Sigmoid colon (tissue), 7 donors: ENCODE data around the gene DMXL2. TPM values are rescaled to one million over a fixed set of nuclear protein-coding genes. Genes with fewer than 3 reads are reported as not detected.

Experiments used
- DNase-seq: peaks from one replicate; pipeline ENCODE4 v3.0.0-alpha.2; 2019
- H3K27ac ChIP-seq, 4 donors: fragments of 200-600 bp; sonication (generic); one replicate each; pipeline ENCODE4 v1.5.1; 2016 to 2019; ENCODE audit warnings: mild to moderate bottlenecking in 1 of 4
- H3K27me3 ChIP-seq, 3 donors: fragments of 200-600 bp; sonication (generic); one replicate each; pipeline ENCODE4 v1.5.1; 2019; ENCODE audit warnings: mild to moderate bottlenecking in 1 of 3
- H3K36me3 ChIP-seq, 4 donors: fragments of 200-600 bp; sonication (generic); one replicate each; pipeline ENCODE4 v1.5.1; 2016 to 2019
- H3K4me1 ChIP-seq, 4 donors: fragments of 200-600 bp; sonication (generic); one replicate each; pipeline ENCODE4 v1.5.1; 2017 to 2019
- H3K4me3 ChIP-seq, 4 donors: fragments of 200-600 bp; sonication (generic); one replicate each; pipeline ENCODE4 v1.5.1; 2017 to 2019; ENCODE audit warnings: mild to moderate bottlenecking in 2 of 4, moderate library complexity in 1 of 4
- H3K9me3 ChIP-seq, 4 donors: fragments of 200-600 bp in 3 of 4; sonication (generic) in 3 of 4; one replicate each; pipeline versions ENCODE4 v1.5.1 to v1.6.1; 2013 to 2019
- CTCF ChIP-seq, 4 experiments: fragments of 450-650 bp in 3 of 4; fragments of 200-600 bp in 1 of 4; IDR thresholded peaks; one replicate each; pipeline ENCODE4 v1.5.1; 2016 to 2019; ENCODE audit warnings: antibody characterized with exemption in 4 of 4, mild to moderate bottlenecking in 3 of 4, moderate library complexity in 2 of 4
- EP300 ChIP-seq, 4 donors: sonication (generic); formaldehyde crosslinking; IDR thresholded peaks; one replicate each; pipeline ENCODE4 v1.6.1; 2017; ENCODE audit warnings: antibody characterized with exemption in 4 of 4
- POLR2A ChIP-seq, 2 donors: fragments of 450-650 bp; IDR thresholded peaks; one replicate each; pipeline ENCODE4 v1.6.1; 2016; ENCODE audit warnings: antibody characterized with exemption in 2 of 2, mild to moderate bottlenecking in 2 of 2, moderate library complexity in 2 of 2
- POLR2AphosphoS5 ChIP-seq, 4 donors: sonication (generic); formaldehyde crosslinking; IDR thresholded peaks; one replicate each; pipeline ENCODE4 v1.6.1; 2017; ENCODE audit warnings: antibody characterized with exemption in 4 of 4
- WGBS, 2 donors: extraction: QIAGEN DNeasy Blood & Tissue Kit; methylation state at CpG; one replicate each; pipeline ENCODE4 v1.1.7; 2013; 5-methylcytosine and 5-hydroxymethylcytosine counted together
- intact Hi-C: fragments of 100-400 bp; cut with DNase I; formaldehyde crosslinking; loops from one replicate; pipeline ENCODE4 v1.15.1; 2023
- polyA plus RNA-seq, 3 donors: library from polyadenylated mRNA; stranded (reverse); fragments of 200-250 nt; gene quantifications; one replicate each; pipeline ENCODE4 v1.2.3, GENCODE V29; 2013
- total RNA-seq, 4 donors: library from RNA; depleted of rRNA; stranded (reverse); fragments of >200 nt; gene quantifications; one replicate each; pipeline ENCODE4 v1.1.0, GENCODE V29; 2016
- donor health status: healthy with polysubstance abuse.
- donor health status: Bipolar disorder and iron deficiency.
- donor health status: healthy.

Gene DMXL2
- total RNA-seq (10 to 100 TPM; 34.6 to 64.5 (median 50.5) TPM), polyA plus RNA-seq (10 to 100 TPM in 2 of 3 donors, 1 to 10 TPM in 1; 5.5 to 24.9 (median 14.4) TPM)

- intact Hi-C loops = loop anchor here (5.0 to 10.0 kb wide), 2 partner anchors 88 to 945 kb away; partner anchors contain the start of gene ARPP19
- DNase-seq = peak; percentile 93
- peaks cover 0 to 18% (median 15%) of the 10 kb centered on the region in 4 donors for H3K4me1 ChIP-seq
- peak within 1 kb of the TSS; percentile 84 to 91 (median 84) for H3K27ac ChIP-seq
- no peaks in the 10 kb centered on the region for H3K27me3 ChIP-seq
- no peak for TF ChIP-seq POLR2A (IDR thresholded peaks at IDR 0.05)
- TF ChIP-seq POLR2AphosphoS5 (IDR thresholded peaks at IDR 0.05) = peak; percentile 7 to 51 (median 37)
- H3K9me3 ChIP-seq = no peaks in the 10 kb centered on the region
- WGBS, 2 donors = 0 to 1% methylated on average over 83 of the region's 83 CpGs
- H3K36me3 ChIP-seq = no peaks in the 10 kb centered on the region
- peak within 1 kb of the TSS; percentile 60 to 79 (median 72) for H3K4me3 ChIP-seq
Measured at GRCh38 chr15:51622604-51623370, at the start of gene DMXL2. TSS of gene DMXL2 (minus strand) at chr15:51622771. CDS start at chr15:51622545, 226 bp downstream.

- Histone ChIP-seq H3K27me3 (no peaks in the 10 kb centered on the region), H3K4me3 (no peak overlapping the region), H3K9me3 (no peaks in the 10 kb centered on the region), H3K4me1 (no peaks in the 10 kb centered on the region), H3K27ac (no peak overlapping the region), H3K36me3 (no peaks in the 10 kb centered on the region)
- intact Hi-C loops = no loop called here
- TF ChIP-seq POLR2A (IDR thresholded peaks at IDR 0.05) (no peak), EP300 (IDR thresholded peaks at IDR 0.05) (no peak), CTCF (IDR thresholded peaks at IDR 0.05) (no peak), POLR2AphosphoS5 (IDR thresholded peaks at IDR 0.05) (no peak)
- no peak for DNase-seq
- 27 to 49% methylated on average over 9 of the region's 9 CpGs for WGBS, 2 donors
Measured at GRCh38 chr15:51672155-51672687, 49.6 kb upstream of the DMXL2 start.

GRCh38 chr15:51669381-51669780 lies 46.8 kb upstream of the DMXL2 start:
- H3K4me3 ChIP-seq = no peak overlapping the region
- DNase-seq = no peak
- WGBS, 2 donors = 58 to 79% methylated on average over 2 of the region's 2 CpGs
- TF ChIP-seq POLR2A (IDR thresholded peaks at IDR 0.05) = no peak
- no peak for TF ChIP-seq CTCF (IDR thresholded peaks at IDR 0.05)
- TF ChIP-seq POLR2AphosphoS5 (IDR thresholded peaks at IDR 0.05) = no peak
- TF ChIP-seq EP300 (IDR thresholded peaks at IDR 0.05) = no peak
- H3K27ac ChIP-seq = no peak overlapping the region
- no peaks in the 10 kb centered on the region for H3K9me3 ChIP-seq
- H3K4me1 ChIP-seq = no peaks in the 10 kb centered on the region
- no peaks in the 10 kb centered on the region for H3K36me3 ChIP-seq
- no peaks in the 10 kb centered on the region for H3K27me3 ChIP-seq
- intact Hi-C loops = no loop called here

GRCh38 chr15:51668446-51668845 lies 45.9 kb upstream of the DMXL2 start:
- TF ChIP-seq POLR2AphosphoS5 (IDR thresholded peaks at IDR 0.05) = no peak
- TF ChIP-seq CTCF (IDR thresholded peaks at IDR 0.05) = no peak
- TF ChIP-seq POLR2A (IDR thresholded peaks at IDR 0.05) = no peak
- no peak for TF ChIP-seq EP300 (IDR thresholded peaks at IDR 0.05)
- H3K4me3 ChIP-seq = no peak overlapping the region
- 84 to 87% methylated on average over 5 of the region's 5 CpGs for WGBS, 2 donors
- no peak for DNase-seq
- H3K36me3 ChIP-seq = no peaks in the 10 kb centered on the region
- no peaks in the 10 kb centered on the region for H3K4me1 ChIP-seq
- no peaks in the 10 kb centered on the region for H3K9me3 ChIP-seq
- intact Hi-C loops = no loop called here
- no peak overlapping the region for H3K27ac ChIP-seq
- H3K27me3 ChIP-seq = no peaks in the 10 kb centered on the region

GRCh38 chr15:51667478-51667877 lies 44.9 kb upstream of the DMXL2 start:
- DNase-seq = no peak

More at GRCh38 chr15:51667478-51667877, 44.9 kb upstream of the DMXL2 start:
- Histone ChIP-seq H3K27ac (no peak overlapping the region), H3K36me3 (no peaks in the 10 kb centered on the region), H3K4me3 (no peak overlapping the region), H3K4me1 (no peaks in the 10 kb centered on the region), H3K9me3 (no peaks in the 10 kb centered on the region), H3K27me3 (no peaks in the 10 kb centered on the region)
- no peak for TF ChIP-seq POLR2A (IDR thresholded peaks at IDR 0.05)
- TF ChIP-seq CTCF (IDR thresholded peaks at IDR 0.05) = no peak
- no peak for TF ChIP-seq EP300 (IDR thresholded peaks at IDR 0.05)
- no peak for TF ChIP-seq POLR2AphosphoS5 (IDR thresholded peaks at IDR 0.05)
- intact Hi-C loops = no loop called here
- 42 to 70% methylated on average over 6 of the region's 6 CpGs for WGBS, 2 donors
